Hepatocyte (in vitro differentiated cells): ENCODE measurements around the gene CACNG7.

Experiments used
- EZH2 ChIP-seq: fragments of 200-600 bp; sonication (generic); IDR thresholded peaks from 2 replicates; pipeline ENCODE4 v1.6.1; 2016; ENCODE audit warnings: antibody characterized with exemption, mild to moderate bottlenecking, borderline replicate concordance
- EZH2phosphoT487 ChIP-seq: fragments of 200-600 bp; sonication (generic); IDR thresholded peaks from one replicate; pipeline ENCODE4 v1.6.1; 2018; ENCODE audit warnings: antibody characterized with exemption, mild to moderate bottlenecking, low read depth, moderate library complexity; ENCODE audit not compliant: unreplicated experiment, severe bottlenecking
- TF ChIP-seq, protein P1 (sequence below): fragments of 200-600 bp; sonication (generic); IDR thresholded peaks from 2 replicates; pipeline ENCODE4 v1.5.1; 2016; ENCODE audit warnings: antibody characterized with exemption, mild to moderate bottlenecking; ENCODE audit not compliant: poor library complexity

DNA sequence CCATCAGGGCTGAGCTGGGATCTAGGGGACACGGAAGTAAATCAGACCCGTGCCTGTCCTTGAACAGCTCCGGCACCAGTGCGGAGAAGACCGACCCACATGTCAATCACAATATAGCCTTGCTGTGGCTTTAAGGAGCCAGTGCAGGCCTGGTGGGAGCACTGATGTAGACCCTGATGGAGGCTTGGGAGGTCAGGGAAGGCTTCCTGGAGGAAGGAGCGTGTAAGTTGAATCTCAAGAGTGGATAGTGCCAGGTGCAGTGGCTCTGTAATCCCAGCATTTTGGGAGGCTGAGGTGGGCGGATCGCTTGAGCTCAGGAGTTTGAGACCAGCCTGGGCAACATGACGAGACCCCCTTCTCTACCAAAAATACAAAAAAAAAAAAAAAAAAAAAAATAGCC, 42.9 kb downstream of the CACNG7 start:
- TF ChIP-seq, protein P1, sequence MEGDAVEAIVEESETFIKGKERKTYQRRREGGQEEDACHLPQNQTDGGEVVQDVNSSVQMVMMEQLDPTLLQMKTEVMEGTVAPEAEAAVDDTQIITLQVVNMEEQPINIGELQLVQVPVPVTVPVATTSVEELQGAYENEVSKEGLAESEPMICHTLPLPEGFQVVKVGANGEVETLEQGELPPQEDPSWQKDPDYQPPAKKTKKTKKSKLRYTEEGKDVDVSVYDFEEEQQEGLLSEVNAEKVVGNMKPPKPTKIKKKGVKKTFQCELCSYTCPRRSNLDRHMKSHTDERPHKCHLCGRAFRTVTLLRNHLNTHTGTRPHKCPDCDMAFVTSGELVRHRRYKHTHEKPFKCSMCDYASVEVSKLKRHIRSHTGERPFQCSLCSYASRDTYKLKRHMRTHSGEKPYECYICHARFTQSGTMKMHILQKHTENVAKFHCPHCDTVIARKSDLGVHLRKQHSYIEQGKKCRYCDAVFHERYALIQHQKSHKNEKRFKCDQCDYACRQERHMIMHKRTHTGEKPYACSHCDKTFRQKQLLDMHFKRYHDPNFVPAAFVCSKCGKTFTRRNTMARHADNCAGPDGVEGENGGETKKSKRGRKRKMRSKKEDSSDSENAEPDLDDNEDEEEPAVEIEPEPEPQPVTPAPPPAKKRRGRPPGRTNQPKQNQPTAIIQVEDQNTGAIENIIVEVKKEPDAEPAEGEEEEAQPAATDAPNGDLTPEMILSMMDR = no peak
- TF ChIP-seq EZH2 = no peak
- no peak for TF ChIP-seq EZH2phosphoT487
